Effector memory CD8-positive, alpha-beta T cell (primary cell): Measurements from ENCODE around the gene ROR1.

Experiments
- ATAC-seq: fragments of 150-1000 bp; cut with Tn5 transposase; replicated peaks from 2 replicates; pipeline ENCODE4 v1.10.0; 2021; ENCODE audit warnings: mild to moderate bottlenecking, moderate library complexity
- DNase-seq, 3 experiments: peaks; one replicate each; pipeline ENCODE4 v3.0.0; 2021
- H3K27ac Mint-ChIP-seq, 2 donors: one replicate each; pipeline ENCODE4 v1.8.0; 2022; ENCODE audit warnings: mild to moderate bottlenecking in 2 of 2, mixed read lengths in 2 of 2, moderate library complexity in 2 of 2
- H3K27me3 Mint-ChIP-seq, 2 donors: one replicate each; pipeline ENCODE4 v1.8.0; 2022; ENCODE audit warnings: mixed read lengths in 2 of 2
- H3K36me3 Mint-ChIP-seq: one replicate; pipeline ENCODE4 v1.8.0; 2022; ENCODE audit warnings: mild to moderate bottlenecking, moderate library complexity, mixed read lengths; ENCODE audit not compliant: insufficient read depth
- H3K4me1 Mint-ChIP-seq, 2 donors: one replicate each; pipeline ENCODE4 v1.8.0; 2022; ENCODE audit warnings: low read depth in 2 of 2, mixed read lengths in 2 of 2
- H3K4me3 Mint-ChIP-seq, 2 donors: one replicate each; pipeline ENCODE4 v1.8.0; 2022; ENCODE audit warnings: mild to moderate bottlenecking in 2 of 2, mixed read lengths in 2 of 2, moderate library complexity in 2 of 2
- H3K9me3 Mint-ChIP-seq, 2 donors: one replicate each; pipeline ENCODE4 v1.8.0; 2022; ENCODE audit warnings: mixed read lengths in 2 of 2

The ROR1 gene

GRCh38 chr1:64005801-64006200 lies 232.0 kb downstream of the ROR1 start:
- no peak overlapping the region for H3K4me3 Mint-ChIP-seq
- ATAC-seq (no peak), DNase-seq (no peak)
- H3K27me3 Mint-ChIP-seq, result peaks cover 6 to 8% of the 10 kb centered on the region in 2 donors
- no peak overlapping the region for H3K27ac Mint-ChIP-seq
- no peaks in the 10 kb centered on the region for H3K36me3 Mint-ChIP-seq
- peaks cover 0 to 5% of the 10 kb centered on the region in 2 donors for H3K9me3 Mint-ChIP-seq
- H3K4me1 Mint-ChIP-seq, result no peaks in the 10 kb centered on the region

- DNase-seq, result no peak
- Mint-ChIP-seq H3K36me3 (no peaks in the 10 kb centered on the region), H3K27ac (no peak overlapping the region), H3K9me3 (peaks cover 0 to 5% of the 10 kb centered on the region in 2 donors), H3K4me3 (no peak overlapping the region), H3K27me3 (peaks cover 6 to 8% of the 10 kb centered on the region in 2 donors), H3K4me1 (no peaks in the 10 kb centered on the region)
- ATAC-seq, result no peak
Measured at GRCh38 chr1:64006276-64007051, 232.6 kb downstream of the ROR1 start.

- Mint-ChIP-seq H3K27me3 (peaks cover 0 to 8% of the 10 kb centered on the region in 2 donors), H3K27ac (no peak overlapping the region), H3K36me3 (no peaks in the 10 kb centered on the region), H3K4me3 (no peak overlapping the region), H3K9me3 (no peaks in the 10 kb centered on the region), H3K4me1 (no peaks in the 10 kb centered on the region)
- ATAC-seq (no peak), DNase-seq (no peak)
Measured at GRCh38 chr1:64010316-64010715, 236.5 kb downstream of the ROR1 start.

- DNase-seq (no peak), ATAC-seq (no peak)
- Mint-ChIP-seq H3K4me1 (no peaks in the 10 kb centered on the region), H3K36me3 (no peaks in the 10 kb centered on the region), H3K27ac (no peak overlapping the region), H3K27me3 (peaks cover 0 to 2% of the 10 kb centered on the region in 2 donors), H3K9me3 (no peaks in the 10 kb centered on the region), H3K4me3 (no peak overlapping the region)
Measured at GRCh38 chr1:64013395-64013794, 239.6 kb downstream of the ROR1 start.

GRCh38 chr1:64019818-64020217 lies 246.0 kb downstream of the ROR1 start:
- peaks cover 4% of the 10 kb centered on the region for H3K36me3 Mint-ChIP-seq
- no peaks in the 10 kb centered on the region for H3K9me3 Mint-ChIP-seq
- H3K27ac Mint-ChIP-seq, result no peak overlapping the region
- H3K4me3 Mint-ChIP-seq, result no peak overlapping the region
- H3K4me1 Mint-ChIP-seq, result peaks cover 3 to 4% of the 10 kb centered on the region in 2 donors
- DNase-seq (no peak), ATAC-seq (no peak)
- no peaks in the 10 kb centered on the region for H3K27me3 Mint-ChIP-seq

- Mint-ChIP-seq H3K4me1 (peaks cover 3 to 4% of the 10 kb centered on the region in 2 donors), H3K4me3 (no peak overlapping the region), H3K27ac (no peak overlapping the region), H3K9me3 (no peaks in the 10 kb centered on the region), H3K36me3 (peaks cover 4% of the 10 kb centered on the region), H3K27me3 (no peaks in the 10 kb centered on the region)
- DNase-seq (no peak), ATAC-seq (no peak)
Measured at GRCh38 chr1:64021066-64021465, 247.2 kb downstream of the ROR1 start.

- no peak overlapping the region for H3K27ac Mint-ChIP-seq
- ATAC-seq, result no peak
Measured at GRCh38 chr1:64025051-64025450, 251.2 kb downstream of the ROR1 start.

GRCh38 chr1:64029037-64029436 lies 255.2 kb downstream of the ROR1 start:
- Mint-ChIP-seq H3K4me1 (no peaks in the 10 kb centered on the region), H3K27me3 (peaks cover 0 to 5% of the 10 kb centered on the region in 2 donors), H3K9me3 (no peaks in the 10 kb centered on the region), H3K36me3 (no peaks in the 10 kb centered on the region), H3K27ac (no peak overlapping the region), H3K4me3 (no peak overlapping the region)
- DNase-seq (no peak), ATAC-seq (no peak)

More at GRCh38 chr1:64025051-64025450, 251.2 kb downstream of the ROR1 start:
- H3K27me3 Mint-ChIP-seq, result peaks cover 0 to 3% of the 10 kb centered on the region in 2 donors
- no peaks in the 10 kb centered on the region for H3K9me3 Mint-ChIP-seq
- no peak overlapping the region for H3K4me3 Mint-ChIP-seq
- H3K4me1 Mint-ChIP-seq, result no peaks in the 10 kb centered on the region
- peaks cover 4% of the 10 kb centered on the region for H3K36me3 Mint-ChIP-seq
- DNase-seq, result no peak

- H3K36me3 Mint-ChIP-seq, result no peaks in the 10 kb centered on the region
Measured at GRCh38 chr1:64030411-64030810, 256.6 kb downstream of the ROR1 start.

GRCh38 chr1:64031236-64031635 lies 257.4 kb downstream of the ROR1 start:
- Mint-ChIP-seq H3K36me3 (no peaks in the 10 kb centered on the region), H3K27ac (no peak overlapping the region), H3K4me1 (no peaks in the 10 kb centered on the region), H3K4me3 (no peak overlapping the region), H3K27me3 (peaks cover 0 to 5% of the 10 kb centered on the region in 2 donors), H3K9me3 (no peaks in the 10 kb centered on the region)
- DNase-seq (no peak), ATAC-seq (no peak)

More at GRCh38 chr1:64030411-64030810, 256.6 kb downstream of the ROR1 start:
- no peak overlapping the region for H3K27ac Mint-ChIP-seq
- H3K4me3 Mint-ChIP-seq, result no peak overlapping the region
- no peaks in the 10 kb centered on the region for H3K4me1 Mint-ChIP-seq
- no peaks in the 10 kb centered on the region for H3K9me3 Mint-ChIP-seq
- peaks cover 0 to 5% of the 10 kb centered on the region in 2 donors for H3K27me3 Mint-ChIP-seq
- DNase-seq, result no peak
- ATAC-seq, result no peak

- no peak for ATAC-seq
- Mint-ChIP-seq H3K27me3 (peaks cover 6 to 11% of the 10 kb centered on the region in 2 donors), H3K4me3 (no peak overlapping the region)
Measured at GRCh38 chr1:64033667-64034220, 259.9 kb downstream of the ROR1 start.

GRCh38 chr1:64036549-64036948 lies 262.7 kb downstream of the ROR1 start:
- no peaks in the 10 kb centered on the region for H3K9me3 Mint-ChIP-seq

More at GRCh38 chr1:64033667-64034220, 259.9 kb downstream of the ROR1 start:
- H3K27ac Mint-ChIP-seq, result no peak overlapping the region
- no peaks in the 10 kb centered on the region for H3K36me3 Mint-ChIP-seq
- DNase-seq, result no peak
- no peaks in the 10 kb centered on the region for H3K4me1 Mint-ChIP-seq
- no peaks in the 10 kb centered on the region for H3K9me3 Mint-ChIP-seq

GRCh38 chr1:64038119-64038518 lies 264.3 kb downstream of the ROR1 start:
- H3K27ac Mint-ChIP-seq, result no peak overlapping the region
- DNase-seq, result no peak
- ATAC-seq, result no peak
- H3K4me3 Mint-ChIP-seq, result no peak overlapping the region
- no peaks in the 10 kb centered on the region for H3K36me3 Mint-ChIP-seq
- H3K9me3 Mint-ChIP-seq, result no peaks in the 10 kb centered on the region
- H3K4me1 Mint-ChIP-seq, result no peaks in the 10 kb centered on the region
- H3K27me3 Mint-ChIP-seq, result peaks cover 6 to 31% of the 10 kb centered on the region in 2 donors

More at GRCh38 chr1:64036549-64036948, 262.7 kb downstream of the ROR1 start:
- peaks cover 6 to 15% of the 10 kb centered on the region in 2 donors for H3K27me3 Mint-ChIP-seq
- H3K36me3 Mint-ChIP-seq, result no peaks in the 10 kb centered on the region
- H3K4me3 Mint-ChIP-seq, result no peak overlapping the region
- no peak for DNase-seq
- no peaks in the 10 kb centered on the region for H3K4me1 Mint-ChIP-seq
- H3K27ac Mint-ChIP-seq, result no peak overlapping the region
- ATAC-seq, result no peak

GRCh38 chr1:64038965-64039364 lies 265.1 kb downstream of the ROR1 start:
- Mint-ChIP-seq H3K9me3 (no peaks in the 10 kb centered on the region), H3K4me1 (no peaks in the 10 kb centered on the region), H3K4me3 (no peak overlapping the region), H3K27ac (no peak overlapping the region), H3K36me3 (no peaks in the 10 kb centered on the region), H3K27me3 (peaks cover 6 to 38% of the 10 kb centered on the region in 2 donors)
- DNase-seq, result no peak
- no peak for ATAC-seq
